Brain microvascular endothelial cell (primary cell): ENCODE data around the gene MRPL41.

ENCODE experiments used
- DNase-seq: peaks from one replicate; pipeline ENCODE4 v3.0.0-alpha.2; 2020
- H3K27ac ChIP-seq: fragments of 250-450 bp; sonication (Bioruptor Pico); 2 replicates; pipeline ENCODE4 v1.5.1; 2020; ENCODE audit warnings: mild to moderate bottlenecking, moderate library complexity
- H3K27me3 ChIP-seq: fragments of 250-450 bp; sonication (Bioruptor Pico); replicated peaks from 2 replicates; pipeline ENCODE4 v1.5.1; 2020; ENCODE audit warnings: mild to moderate bottlenecking
- H3K36me3 ChIP-seq: fragments of 250-450 bp; sonication (Bioruptor Pico); replicated peaks from 2 replicates; pipeline ENCODE4 v1.5.1; 2020; ENCODE audit warnings: mild to moderate bottlenecking
- H3K4me3 ChIP-seq: 2 replicates; pipeline ENCODE4 v1.5.1; 2011; ENCODE audit warnings: low read depth, mild to moderate bottlenecking, control low read depth, low read length, moderate library complexity
- CTCF ChIP-seq: IDR thresholded peaks from 2 replicates; pipeline ENCODE4 v1.5.1; 2011; ENCODE audit warnings: low read depth, mild to moderate bottlenecking, moderate library complexity, low read length, control low read depth, inconsistent platforms; ENCODE audit errors: missing control alignments
- in situ Hi-C: cut with HindIII; loops from 2 replicates; pipeline ENCODE4 v1.10.0; 2017; ENCODE audit warnings: low sequenced_read_pairs, low pct_ligation_motif_present

The MRPL41 gene

GRCh38 chr9:137598943-137599342 is 47.3 kb downstream of the MRPL41 start:
- Histone ChIP-seq H3K27me3 (no peaks in the 10 kb centered on the region), H3K36me3 (no peaks in the 10 kb centered on the region), H3K27ac (no peak overlapping the region), H3K4me3 (no peak overlapping the region)
- in situ Hi-C loops = no loop called here
- no peak for TF ChIP-seq CTCF
- DNase-seq = no peak
